Stimulated activated CD8-positive, alpha-beta memory T cell treated with anti-CD3 and anti-CD28 coated beads, Interleukin-2, amount 100 ng/mL, for 1 hour (primary cell): Measurements from ENCODE around the gene SAC3D1.

Source experiments
- DNase-seq, 2 donors: peaks; one replicate each; pipeline ENCODE4 v3.0.0-alpha.2; 2020; ENCODE audit warnings: low read depth in 2 of 2

The SAC3D1 gene

DNA sequence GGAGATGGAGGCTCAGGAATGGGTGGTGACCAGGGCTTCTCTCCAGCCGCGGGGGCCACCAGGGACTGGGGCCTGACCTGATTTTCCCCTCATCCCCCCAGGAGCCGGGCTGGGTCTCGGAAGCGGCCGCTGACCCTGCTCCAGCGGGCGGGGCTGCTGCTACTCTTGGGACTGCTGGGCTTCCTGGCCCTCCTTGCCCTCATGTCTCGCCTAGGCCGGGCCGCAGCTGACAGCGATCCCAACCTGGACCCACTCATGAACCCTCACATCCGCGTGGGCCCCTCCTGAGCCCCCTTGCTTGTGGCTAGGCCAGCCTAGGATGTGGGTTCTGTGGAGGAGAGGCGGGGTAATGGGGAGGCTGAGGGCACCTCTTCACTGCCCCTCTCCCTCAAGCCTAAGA lies 46.8 kb downstream of the SAC3D1 start:
- no peak for DNase-seq

DNA sequence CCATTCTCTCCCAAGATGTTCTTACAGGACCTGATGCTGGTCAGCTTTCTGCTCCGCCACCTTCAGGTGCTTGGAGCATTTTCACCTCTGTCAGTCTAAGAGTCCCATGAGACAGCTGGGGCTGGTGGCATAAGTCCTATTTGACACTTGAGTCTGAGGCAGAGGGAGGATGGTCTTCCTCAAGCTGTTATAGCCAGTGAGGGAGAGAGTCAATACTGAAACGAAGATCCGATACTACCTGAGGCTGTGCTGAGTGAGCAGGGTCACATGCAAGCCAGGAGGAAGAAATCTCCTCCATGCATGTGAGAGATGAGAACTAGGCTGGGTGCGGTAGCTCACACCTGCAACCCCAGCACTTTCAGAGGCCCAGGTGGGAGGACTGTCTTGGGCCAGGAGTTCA lies 48.6 kb downstream of the SAC3D1 start:
- DNase-seq, result no peak

DNA sequence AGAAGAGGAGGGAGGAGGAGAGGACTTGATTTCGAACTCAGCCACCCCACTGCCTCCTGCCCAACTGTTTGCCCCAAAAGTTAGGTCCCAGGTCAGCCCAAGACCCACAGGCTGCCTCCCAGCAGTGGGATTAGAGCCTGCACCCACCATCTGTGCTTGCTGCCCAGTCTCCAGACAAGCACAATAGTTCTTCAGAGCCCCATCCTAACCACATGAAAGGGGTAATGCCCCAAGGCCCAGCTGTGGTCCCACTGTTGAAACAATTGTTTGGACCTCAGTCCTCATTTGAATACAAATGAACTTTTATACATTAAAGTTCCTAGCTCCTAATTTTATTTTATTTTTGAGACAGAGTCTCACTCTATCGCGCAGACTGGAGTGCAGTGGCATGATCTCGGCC lies 49.6 kb downstream of the SAC3D1 start:
- no peak for DNase-seq
